ENCODE measurements around the gene RGL2. TPM values are rescaled to one million over a fixed set of nuclear protein-coding genes. Genes with fewer than 3 reads are reported as not detected.

Gene RGL2
- total RNA-seq, 4 donors from 2014 or later: 66.8 to 78.5 (median 71.3) TPM

GRCh38 chr6:33297956-33298772 lies 578 bp downstream of the RGL2 start:
- intact Hi-C loops (cut with DNase I): no loop called here
- no peaks in the 10 kb centered on the region for H3K9me3 ChIP-seq
- H3K27me3 ChIP-seq: no peaks in the 10 kb centered on the region
- H3K36me3 ChIP-seq: peaks cover 6 to 36% of the 10 kb centered on the region in 2 donors
- H3K27ac ChIP-seq: peak overlapping the region; percentile 95 to 97 (median 96)
- peak overlapping the region in 2 of 3 donors; percentile 67 to 94 for H3K4me3 ChIP-seq (replicated peaks in 1 of 3)
- DNase-seq: peak; percentile 76 to 80
- H3K4me1 ChIP-seq: peaks cover 7 to 21% of the 10 kb centered on the region in 2 donors
- TF ChIP-seq CTCF (IDR thresholded peaks at IDR 0.05) (no peak), POLR2A (IDR thresholded peaks at IDR 0.05) (peak in 1 of 2 donors; percentile 68)
- WGBS, 2 donors: 2 to 3% methylated on average over 32 to 34 of the region's 42 CpGs

GRCh38 chr6:33297406-33297955 lies 1.3 kb downstream of the RGL2 start:
- H3K4me3 ChIP-seq (replicated peaks in 1 of 3): peak overlapping the region in 1 of 3 donors; percentile 94
- H3K27ac ChIP-seq: peak overlapping the region; percentile 95 to 97 (median 96)
- peak; percentile 69 to 77 for DNase-seq
- peaks cover 7 to 21% of the 10 kb centered on the region in 2 donors for H3K4me1 ChIP-seq
- peaks cover 11 to 35% of the 10 kb centered on the region in 2 donors for H3K36me3 ChIP-seq
- H3K9me3 ChIP-seq: no peaks in the 10 kb centered on the region
- TF ChIP-seq POLR2A (IDR thresholded peaks at IDR 0.05) (no peak), CTCF (IDR thresholded peaks at IDR 0.05) (no peak)
- 26 to 28% methylated on average over 9 to 11 of the region's 16 CpGs for WGBS, 2 donors
- intact Hi-C loops (cut with DNase I): no loop called here
- no peaks in the 10 kb centered on the region for H3K27me3 ChIP-seq

GRCh38 chr6:33296797-33297405 lies 1.8 kb downstream of the RGL2 start:
- DNase-seq: no peak
- intact Hi-C loops (cut with DNase I): no loop called here
- WGBS, 2 donors: 76 to 84% methylated on average over 9 to 12 of the region's 12 CpGs

GRCh38 chr6:33295621-33296369 lies 2.9 kb downstream of the RGL2 start:
- WGBS, 2 donors: 89 to 92% methylated on average over 14 to 15 of the region's 15 CpGs
- H3K4me3 ChIP-seq (replicated peaks in 1 of 3): no peak overlapping the region
- no peak for TF ChIP-seq CTCF (IDR thresholded peaks at IDR 0.05)
- TF ChIP-seq POLR2A (IDR thresholded peaks at IDR 0.05): no peak
- H3K27me3 ChIP-seq: no peaks in the 10 kb centered on the region
- H3K36me3 ChIP-seq: peaks cover 21 to 41% of the 10 kb centered on the region in 2 donors
- H3K27ac ChIP-seq: no peak overlapping the region
- no peaks in the 10 kb centered on the region for H3K9me3 ChIP-seq
- DNase-seq: no peak
- intact Hi-C loops (cut with DNase I): no loop called here
- peaks cover 7 to 16% of the 10 kb centered on the region in 2 donors for H3K4me1 ChIP-seq

More at GRCh38 chr6:33296797-33297405, 1.8 kb downstream of the RGL2 start:
- Histone ChIP-seq H3K4me3 (replicated peaks in 1 of 3) (peak overlapping the region in 1 of 3 donors; percentile 94), H3K27ac (peak overlapping the region; percentile 95 to 97 (median 96)), H3K36me3 (peaks cover 16 to 38% of the 10 kb centered on the region in 2 donors), H3K27me3 (no peaks in the 10 kb centered on the region), H3K4me1 (peaks cover 7 to 21% of the 10 kb centered on the region in 2 donors), H3K9me3 (no peaks in the 10 kb centered on the region)
- TF ChIP-seq CTCF (IDR thresholded peaks at IDR 0.05) (no peak), POLR2A (IDR thresholded peaks at IDR 0.05) (no peak)

Measured in thyroid gland (tissue), 4 donors.